Stimulated activated CD4-positive, alpha-beta T cell treated with anti-CD3 and anti-CD28 coated beads, Interleukin-1b, Interleukin-23, amount 100 ng/mL, for 1 hour (primary cell): Measurements from ENCODE around the gene TALDO1.
"Not testable (repeated sequence)": the region's sequence is repeated elsewhere in the genome, so short reads cannot be mapped to it uniquely, and the experiment has no call there.

Source experiments
- DNase-seq, 2 donors: peaks; one replicate each; pipeline ENCODE4 v3.0.0-alpha.2; 2020; ENCODE audit warnings: low read depth in 2 of 2

Gene TALDO1

DNA sequence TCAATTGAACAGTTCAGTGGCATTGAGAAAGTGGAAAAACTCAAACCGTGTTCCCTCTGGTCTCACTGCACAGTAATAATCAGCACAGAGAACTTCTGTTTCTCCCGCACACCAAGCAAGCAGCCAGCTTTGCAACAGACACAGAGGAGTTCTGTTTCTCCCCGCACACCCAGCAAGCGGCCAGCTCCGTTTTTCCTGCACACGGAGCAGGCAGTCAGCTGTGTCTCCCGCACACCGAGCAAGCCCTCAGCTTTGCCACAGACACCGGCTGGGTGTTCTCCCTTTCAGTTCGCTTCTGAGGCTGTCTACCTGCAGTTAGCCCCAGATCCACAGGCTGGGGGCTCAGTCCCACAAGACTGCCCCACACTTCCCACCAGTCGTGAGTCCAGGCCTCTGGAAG is 9.9 kb upstream of the TALDO1 start:
- no peak for DNase-seq

DNA sequence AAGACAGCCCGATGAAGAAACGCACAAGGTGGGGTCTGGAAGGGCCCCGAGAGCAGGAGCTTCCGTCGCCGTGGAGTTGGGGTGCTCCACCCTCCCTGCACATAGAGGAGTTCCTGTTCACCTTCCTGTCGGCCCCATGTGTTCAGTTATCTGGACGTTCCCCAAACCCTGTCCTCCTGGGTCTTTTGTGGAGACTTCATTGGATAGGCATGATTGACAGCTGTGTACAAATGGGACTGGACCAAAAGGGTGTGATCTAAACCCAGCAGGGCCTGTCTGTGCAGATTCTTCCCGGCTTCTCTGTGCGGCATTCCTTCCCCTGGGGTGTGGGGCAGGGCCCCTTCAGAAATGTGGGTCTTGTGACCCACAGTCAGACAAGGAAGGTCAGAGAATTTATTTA is 9.4 kb upstream of the TALDO1 start:
- not testable (repeated sequence) for DNase-seq

DNA sequence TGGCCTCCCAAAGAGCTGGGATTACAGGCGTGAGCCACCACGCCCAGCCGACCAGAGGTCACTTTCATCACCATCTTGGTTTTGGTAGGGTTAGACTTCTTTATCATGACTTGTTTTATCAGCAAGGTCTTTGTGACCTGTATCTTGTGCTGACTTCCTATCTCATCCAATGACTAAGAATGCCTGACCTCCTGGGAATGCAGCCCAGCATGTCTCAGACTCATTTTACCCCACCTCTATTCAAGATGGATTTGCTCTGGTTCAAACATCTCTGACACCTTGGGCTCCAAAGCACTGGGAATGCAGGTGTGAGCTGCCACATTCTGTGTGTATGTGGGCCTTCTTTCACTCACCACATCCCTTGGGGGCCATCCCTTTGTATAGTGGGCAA is 5.1 kb upstream of the TALDO1 start:
- no peak for DNase-seq

DNA sequence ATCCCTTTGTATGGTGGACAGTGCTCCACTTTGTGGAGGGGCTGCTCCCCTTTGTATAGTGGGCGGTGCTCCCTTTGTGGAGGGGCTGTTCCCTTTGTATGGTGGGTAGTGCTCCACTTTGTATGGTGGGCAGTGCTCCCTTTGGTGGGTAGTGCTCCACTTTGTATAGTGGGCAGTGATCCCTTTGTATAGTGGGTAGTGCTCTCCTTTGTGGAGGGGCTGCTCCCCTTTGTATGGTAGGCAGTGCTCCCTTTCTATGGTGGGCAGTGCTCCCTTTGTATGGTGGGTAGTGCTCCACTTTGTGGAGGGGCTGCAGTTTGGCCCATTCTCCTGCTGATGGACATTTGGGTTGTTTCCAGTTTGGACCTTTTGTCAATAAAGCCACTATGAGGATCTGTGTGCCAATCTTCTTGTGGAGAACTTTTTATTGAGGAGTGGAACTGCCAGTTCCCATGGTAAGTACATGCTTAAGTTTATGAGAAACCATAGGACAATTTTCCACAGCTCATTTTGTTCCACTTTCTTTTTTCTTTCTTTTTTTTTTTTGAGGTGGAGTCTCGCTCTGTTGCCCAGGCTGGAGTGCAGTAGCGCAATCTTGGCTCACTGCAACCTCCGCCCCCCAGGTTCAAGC is 4.6 kb upstream of the TALDO1 start:
- no peak for DNase-seq

DNA sequence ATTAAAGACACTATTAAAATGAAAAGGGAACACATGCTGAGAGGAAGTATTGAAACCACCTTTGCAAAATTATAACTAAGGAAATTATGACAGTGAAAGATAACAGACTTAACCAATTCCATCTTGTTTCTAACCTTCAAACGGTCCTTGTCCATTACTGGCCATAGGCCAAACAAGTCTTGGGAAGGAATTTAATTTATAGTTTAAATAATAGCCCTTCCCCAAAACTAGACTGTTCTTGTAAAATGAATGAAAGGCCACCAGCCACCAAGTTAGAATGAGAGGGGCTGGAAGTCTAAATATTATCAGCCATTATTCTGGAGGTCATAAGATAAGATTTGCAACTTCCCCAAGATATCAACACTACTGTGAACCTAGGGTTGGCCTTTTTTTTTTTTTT is 1.8 kb upstream of the TALDO1 start:
- DNase-seq, result no peak

DNA sequence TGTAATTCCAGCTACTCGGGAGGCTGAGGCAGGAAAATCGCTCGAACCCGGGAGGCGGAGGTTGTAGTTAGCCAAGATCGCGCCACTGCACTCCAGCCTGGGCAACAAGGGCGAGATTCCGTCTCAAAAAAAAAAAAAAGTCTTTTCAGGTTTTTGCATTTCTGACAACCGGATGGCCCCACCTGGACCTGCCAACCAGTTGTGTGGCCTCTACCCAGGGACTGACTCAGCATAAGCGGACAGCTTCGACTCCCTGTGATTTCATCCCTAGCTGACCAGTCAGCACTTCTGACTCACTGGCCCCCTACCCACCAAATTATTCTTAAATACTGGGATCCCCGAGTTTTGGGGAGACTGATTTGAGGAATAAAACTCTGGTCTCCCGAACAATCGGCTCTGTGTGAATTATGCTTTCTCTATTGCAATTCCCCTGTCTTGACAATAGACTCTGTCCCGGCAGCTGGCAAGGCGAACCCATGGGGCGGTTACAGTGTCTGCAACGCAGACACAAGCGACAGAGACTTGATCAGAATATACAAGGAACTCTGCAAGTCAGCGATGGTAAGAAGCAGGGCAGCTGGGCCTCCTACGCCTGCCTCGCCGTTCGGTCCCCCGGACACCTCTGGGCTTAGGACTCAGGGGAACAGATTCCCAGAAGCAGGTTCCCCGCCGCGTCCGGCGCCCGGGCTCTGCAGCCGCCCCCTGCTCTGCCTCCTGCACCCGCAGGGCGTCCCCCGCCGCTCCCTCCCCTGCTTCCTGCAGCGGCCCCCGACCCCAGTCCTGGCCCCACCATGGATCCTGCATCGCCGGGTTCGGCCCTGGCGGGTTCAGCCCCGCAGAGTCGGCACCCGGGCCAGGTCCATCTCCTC is 741 bp upstream of the TALDO1 start:
- DNase-seq, result no peak

DNA sequence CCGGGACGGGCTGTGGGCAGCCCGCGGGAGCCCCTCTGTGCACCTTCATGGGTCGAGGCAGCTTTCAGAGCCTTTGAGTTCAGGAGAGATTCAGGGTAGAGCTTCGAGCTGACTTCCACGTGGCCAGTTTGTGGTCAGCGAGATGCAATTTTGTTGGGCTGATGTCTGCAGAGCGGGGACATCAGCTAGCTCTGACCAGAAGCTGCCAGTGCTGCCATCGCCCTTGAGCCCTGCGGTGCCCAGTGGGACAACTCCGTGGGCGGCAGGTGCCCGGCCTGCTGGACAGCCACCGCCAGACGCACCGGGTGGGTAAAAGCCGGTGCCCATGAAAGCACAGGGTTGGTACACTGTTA is 719 bp downstream of the TALDO1 start:
- DNase-seq, result no peak

DNA sequence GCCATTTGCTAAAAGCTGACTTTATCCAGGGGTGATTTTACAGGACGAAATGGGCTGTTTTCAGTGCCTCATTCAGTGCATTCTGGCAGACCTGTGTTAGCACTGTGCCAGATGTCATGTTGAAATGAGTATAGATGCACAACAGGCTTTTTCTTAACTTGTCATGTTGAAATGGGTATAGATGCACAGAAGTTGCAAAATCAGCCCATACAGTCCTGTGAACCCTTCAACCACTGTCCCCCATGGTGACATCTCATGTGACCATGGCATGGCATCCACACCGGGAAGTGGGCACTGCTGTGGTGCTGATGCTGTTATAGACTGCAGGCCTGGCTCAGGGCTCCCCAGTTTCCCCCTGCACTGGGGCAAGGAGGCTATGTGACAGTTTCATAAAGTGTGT is 2.5 kb downstream of the TALDO1 start:
- no peak for DNase-seq

DNA sequence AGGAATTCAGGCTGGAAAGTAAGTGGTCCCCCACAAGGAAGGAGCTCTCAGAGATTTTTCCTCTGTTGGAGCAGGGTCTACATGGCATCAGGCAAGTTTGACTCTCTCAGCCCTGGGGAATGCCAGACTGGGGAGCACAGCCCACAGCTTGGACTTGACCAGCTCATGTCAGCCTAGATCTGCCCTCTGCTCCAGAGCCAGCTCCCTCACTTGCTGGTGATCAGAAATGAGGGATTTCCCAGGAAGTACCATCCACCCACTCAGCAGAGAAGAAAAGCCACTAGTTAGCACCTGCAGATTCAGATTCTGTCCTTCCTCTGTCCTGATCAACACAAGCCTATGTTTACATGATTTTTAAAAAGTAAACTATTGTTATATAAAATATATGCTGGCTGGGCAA is 13.0 kb downstream of the TALDO1 start:
- DNase-seq, result no peak

DNA sequence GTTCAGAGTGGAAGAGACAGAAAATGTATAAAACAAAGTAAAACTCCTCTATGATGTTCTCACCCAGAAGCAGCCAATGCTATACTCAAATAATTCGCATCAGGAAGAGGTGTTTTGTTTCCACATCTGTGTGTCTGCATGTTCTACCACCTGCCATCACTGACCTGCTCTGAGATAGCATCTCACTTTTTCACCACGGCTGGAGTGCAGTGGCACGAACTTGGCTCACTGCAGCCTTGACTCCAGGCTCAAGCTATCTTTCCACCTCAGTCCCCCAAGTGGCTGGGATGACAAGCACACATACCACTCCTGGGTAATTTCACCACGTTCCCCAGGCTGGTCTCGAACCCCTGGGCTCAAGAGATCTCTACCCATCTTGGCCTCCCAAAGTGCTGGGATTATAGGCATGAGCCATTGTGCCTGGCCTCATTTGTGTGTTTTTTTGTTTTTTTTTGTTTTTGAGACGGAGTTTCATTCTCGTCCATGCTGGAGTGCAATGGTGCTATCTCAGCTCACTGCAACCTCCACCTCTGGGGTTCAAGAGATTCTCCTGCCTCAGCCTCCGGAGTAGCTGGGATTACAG is 14.4 kb downstream of the TALDO1 start:
- DNase-seq, result no peak

DNA sequence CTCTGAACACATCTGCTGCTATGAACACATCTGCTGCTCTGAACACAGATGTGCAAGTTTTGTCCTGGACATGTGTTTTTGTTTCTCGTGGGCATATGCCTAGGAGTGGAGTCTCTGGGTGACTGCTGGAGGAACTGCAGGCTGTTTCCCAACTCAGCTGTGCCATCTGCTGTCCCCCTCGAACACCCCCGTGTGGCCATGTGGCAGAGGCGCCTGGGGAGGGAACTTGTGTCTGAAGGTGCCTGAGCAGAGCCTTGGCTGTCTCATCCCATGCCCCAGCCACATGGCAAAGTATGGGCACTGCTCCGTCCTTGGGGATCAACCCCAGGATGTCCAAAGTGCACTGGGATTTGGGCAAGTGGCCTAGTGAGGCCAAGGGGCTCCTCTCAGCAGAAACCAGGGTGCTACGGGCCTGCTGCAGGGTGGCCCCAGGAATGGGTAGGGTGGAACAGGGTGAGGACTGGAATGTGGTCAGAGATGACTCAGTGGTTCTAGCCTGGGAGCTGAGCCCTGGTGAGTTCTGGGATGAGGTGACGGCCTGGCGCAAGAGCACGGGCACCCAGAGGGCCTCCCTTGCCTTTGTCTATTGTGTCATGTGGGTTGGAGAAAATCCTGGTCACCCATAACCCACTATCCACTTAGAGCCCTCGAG is 15.3 kb downstream of the TALDO1 start:
- no peak for DNase-seq

DNA sequence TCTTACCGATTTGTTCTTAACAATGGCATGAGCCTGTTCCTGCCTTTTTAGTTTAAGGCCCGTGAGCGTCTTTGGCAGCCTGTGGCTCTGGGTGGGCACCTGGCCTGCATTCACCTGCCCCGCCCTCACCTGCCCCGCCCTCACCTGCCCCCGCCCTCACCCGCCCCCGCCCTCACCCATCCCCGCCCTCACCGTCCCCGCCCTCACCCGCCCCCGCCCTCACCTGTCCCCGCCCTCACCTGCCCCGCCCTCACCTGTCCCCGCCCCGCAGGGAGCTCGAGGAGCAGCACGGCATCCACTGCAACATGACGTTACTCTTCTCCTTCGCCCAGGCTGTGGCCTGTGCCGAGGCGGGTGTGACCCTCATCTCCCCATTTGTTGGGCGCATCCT is 15.8 kb downstream of the TALDO1 start:
- no peak for DNase-seq

DNA sequence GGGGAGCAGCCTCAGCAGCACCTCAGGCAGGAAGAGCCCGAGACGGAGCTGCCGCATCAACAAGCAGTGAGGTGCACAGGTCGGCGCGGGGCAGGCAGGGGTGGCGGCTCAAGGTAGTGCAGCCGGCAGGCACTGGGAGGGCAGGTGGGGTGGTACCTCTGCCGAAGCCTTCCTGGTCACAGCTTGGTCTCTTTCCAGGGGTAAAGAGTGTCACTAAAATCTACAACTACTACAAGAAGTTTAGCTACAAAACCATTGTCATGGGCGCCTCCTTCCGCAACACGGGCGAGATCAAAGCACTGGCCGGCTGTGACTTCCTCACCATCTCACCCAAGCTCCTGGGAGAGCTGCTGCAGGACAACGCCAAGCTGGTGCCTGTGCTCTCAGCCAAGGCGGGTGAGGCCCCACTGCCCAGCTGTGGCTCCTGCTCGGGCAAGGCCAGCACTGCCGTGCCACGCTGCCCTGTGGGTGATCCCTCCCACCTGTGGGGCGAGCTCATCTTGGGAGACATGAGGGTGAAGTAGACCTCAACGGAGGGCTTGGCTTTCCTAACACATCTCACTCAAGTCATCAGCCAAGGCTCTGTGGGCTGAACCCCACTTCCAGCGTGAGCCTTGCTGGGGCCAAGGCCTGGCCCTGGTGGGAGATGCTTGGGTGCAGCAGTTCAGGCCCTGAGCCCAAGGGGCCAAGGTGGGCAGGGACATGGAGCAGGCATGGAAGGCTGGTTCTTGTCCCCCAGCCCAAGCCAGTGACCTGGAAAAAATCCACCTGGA is 16.5 kb downstream of the TALDO1 start:
- no peak for DNase-seq

DNA sequence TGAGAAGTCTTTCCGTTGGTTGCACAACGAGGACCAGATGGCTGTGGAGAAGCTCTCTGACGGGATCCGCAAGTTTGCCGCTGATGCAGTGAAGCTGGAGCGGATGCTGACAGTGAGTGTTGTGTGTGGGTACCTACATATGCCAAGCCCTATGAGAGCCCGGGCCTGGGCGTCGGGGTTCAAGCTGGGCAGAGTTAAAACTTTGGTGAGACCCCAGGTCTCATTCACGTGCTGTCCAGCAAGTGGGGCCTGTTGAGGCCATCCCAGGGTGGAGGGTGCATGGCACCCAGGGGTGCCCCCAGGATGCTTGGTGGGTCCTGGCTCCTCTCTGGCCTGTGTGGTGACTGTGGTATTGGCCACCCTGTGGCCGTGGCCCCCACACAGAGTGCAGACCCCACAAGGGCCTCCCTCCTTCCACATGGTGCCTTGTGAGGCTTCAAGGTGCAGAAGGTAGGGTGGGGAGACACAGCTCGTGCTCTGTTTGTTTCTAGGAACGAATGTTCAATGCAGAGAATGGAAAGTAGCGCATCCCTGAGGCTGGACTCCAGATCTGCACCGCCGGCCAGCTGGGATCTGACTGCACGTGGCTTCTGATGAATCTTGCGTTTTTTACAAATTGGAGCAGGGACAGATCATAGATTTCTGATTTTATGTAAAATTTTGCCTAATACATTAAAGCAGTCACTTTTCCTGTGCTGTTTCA is 17.2 kb downstream of the TALDO1 start:
- no peak for DNase-seq

DNA sequence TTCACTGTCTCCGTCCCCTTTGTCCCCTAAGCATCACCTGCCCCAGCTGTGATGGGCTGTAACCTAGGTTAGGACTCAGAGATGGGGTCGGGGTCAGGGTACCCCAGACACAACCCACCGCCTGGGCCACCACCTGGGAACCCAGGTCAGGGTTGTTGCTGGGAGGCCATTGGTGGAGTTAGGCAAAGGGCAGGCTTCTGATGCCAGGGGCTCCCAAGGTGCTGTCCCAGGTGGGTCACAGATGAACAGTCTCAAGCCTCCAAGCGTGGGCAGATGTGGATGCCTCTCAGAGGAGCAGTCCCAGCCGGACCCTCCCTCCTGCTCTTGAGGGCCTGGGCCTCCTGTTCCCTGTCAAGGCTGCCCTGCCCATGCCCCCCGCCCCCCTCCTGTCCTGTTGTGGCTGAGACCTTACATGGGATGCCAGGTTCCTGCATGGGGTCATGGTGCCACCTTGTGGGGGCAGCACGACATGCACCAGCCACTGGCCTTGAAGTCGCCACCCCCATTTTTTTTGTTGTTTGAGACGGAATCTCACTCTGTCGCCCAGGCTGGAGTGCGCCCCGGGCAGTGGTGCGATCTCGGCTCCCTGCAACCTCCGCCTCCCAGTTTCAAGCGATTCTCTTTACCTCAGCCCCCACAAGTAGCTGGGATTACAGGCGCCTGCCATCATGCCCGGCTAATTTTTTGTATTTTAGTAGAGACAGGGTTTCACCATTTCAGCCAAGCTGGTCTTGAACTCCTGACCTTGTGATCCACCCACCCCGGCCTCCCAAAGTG is 17.9 kb downstream of the TALDO1 start:
- DNase-seq, result peak; percentile 41 to 42

DNA sequence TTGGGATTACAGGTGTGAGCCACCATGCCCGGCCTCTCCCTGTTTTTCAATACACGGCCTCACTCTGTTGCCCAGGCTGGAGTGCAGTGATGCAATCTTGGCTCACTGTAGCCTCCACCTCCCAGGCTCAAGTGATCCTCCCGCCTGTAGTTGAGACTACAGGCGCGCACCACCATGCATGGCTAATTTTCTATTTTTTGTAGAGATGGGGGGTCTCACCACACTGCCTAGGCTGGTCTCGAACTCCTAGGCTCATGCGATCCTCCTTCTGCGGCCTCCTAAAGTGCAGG is 18.5 kb downstream of the TALDO1 start:
- DNase-seq, result no peak

DNA sequence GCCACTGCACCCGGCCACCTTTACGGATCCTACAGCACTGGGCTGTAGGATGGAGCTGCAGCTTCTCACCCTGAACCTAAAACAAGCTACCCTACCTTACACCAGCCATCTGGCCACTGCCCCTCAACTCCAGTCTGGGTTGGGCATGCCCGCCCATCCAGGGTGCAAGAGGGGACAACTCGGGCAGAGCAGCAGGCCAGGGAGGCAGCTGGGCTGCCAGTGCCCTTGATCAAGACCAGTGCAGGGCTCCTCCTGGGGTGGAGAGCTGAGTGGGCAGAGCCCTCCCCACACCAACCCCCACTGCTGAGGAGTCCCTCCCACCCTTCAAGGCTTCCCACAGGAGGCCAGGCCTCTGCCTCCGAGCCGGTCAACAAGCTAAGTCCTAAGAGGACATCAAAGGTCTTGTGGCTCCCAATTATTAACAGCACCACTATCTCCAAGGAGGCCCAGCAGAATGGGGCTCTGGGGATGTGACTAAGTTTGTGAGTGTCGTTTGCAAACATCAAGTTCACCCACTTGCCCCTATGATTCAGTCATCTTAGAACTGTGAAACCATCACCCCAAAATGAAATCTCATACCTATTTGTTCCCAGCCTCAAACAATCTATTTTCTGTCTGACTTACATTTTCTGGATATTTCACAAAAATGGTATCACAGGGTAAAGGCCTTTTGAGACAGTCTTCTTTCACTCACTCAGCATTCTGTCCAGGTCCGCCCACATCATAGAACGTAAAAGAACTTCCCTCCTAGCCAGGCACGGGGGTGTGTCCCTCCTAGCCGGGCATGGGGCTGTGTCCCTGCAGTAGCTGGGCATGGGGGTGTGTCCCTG is 19.1 kb downstream of the TALDO1 start:
- DNase-seq, result no peak

DNA sequence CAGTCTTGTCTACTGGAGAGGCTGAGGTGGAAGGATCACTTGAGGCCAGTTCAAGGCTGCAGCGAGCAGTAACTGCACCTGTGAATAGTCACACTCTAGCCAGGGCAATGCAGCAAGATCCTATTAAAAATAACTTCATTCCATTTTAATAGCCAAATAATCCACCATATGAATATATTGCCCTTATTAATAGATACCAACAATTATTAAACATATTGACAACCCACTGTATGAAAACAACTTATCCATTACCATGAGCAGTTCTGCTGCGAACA is 19.6 kb downstream of the TALDO1 start:
- DNase-seq, result no peak

DNA sequence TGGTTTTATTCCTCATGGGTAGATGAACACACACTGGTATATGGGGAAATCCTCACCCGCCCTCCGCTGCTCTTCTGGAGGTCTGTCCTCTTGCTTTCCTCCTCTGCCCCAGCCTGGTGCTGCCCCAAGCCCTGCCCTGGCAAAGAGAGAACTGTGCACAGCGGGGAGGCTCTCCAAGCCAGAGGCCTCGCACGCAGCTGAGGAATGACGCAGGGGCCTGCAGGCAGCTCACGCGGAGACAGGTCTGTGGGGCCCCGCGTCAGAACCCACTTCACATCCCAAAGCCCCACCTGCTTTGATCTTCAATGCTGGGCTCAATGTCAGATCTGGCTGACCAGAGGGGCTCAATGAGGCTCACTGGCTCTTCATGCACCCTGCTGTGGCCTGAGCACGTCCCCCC is 20.0 kb downstream of the TALDO1 start:
- no peak for DNase-seq
